Heart left ventricle (tissue), 13 donors: ENCODE data around the gene METRNL.

Experiments used
- CTCF ChIP-seq, 12 donors: fragments of 200-600 bp; sonication (generic) in 4 of 12; IDR thresholded peaks; one replicate each; pipeline versions ENCODE4 v1.5.0 to v1.8.0; 2018 to 2022; ENCODE audit warnings: antibody characterized with exemption in 12 of 12, mild to moderate bottlenecking in 5 of 12
- POLR2A ChIP-seq, 2 donors: fragments of 450-650 bp; IDR thresholded peaks; one replicate each; pipeline ENCODE4 v1.6.1; 2017; ENCODE audit warnings: antibody characterized with exemption in 2 of 2, mild to moderate bottlenecking in 2 of 2, moderate library complexity in 2 of 2
- donor health status: ischemic (EF 13 %, LVEDD 7.1; RV severe dilation, severe dysfunction).
- donor health status: DM: no; HTN: yes; CAD: no.
- donor health status: DM: no; HTN: no; CAD: no.
- donor health status: ischemic (EF 25% LVEDD 6.9; RV normal size, moderate dysfunction).
- donor health status: ischemic (EF 25% LVEDD 5.7; RV mildly dilated, moderate dysfunction).
- donor health status: ischemic (EF 35%, LVEDD 5.7; RV mildly dilated, moderate dysfunction).
- donor health status: nonischemic (EF 11% LVEDD 7.7; RV severe dilation, severe dysfunction).
- donor health status: DM: yes; HTN: yes; CAD: no.
- donor health status: PGD.
- donor health status: ischemic (EF 29% LVEDD 5.4; RV normal size, mild dysfunction).
- donor health status: nonischemic (EF 23%, LVEDD 6.1; RV moderate dilation, normal function).

DNA sequence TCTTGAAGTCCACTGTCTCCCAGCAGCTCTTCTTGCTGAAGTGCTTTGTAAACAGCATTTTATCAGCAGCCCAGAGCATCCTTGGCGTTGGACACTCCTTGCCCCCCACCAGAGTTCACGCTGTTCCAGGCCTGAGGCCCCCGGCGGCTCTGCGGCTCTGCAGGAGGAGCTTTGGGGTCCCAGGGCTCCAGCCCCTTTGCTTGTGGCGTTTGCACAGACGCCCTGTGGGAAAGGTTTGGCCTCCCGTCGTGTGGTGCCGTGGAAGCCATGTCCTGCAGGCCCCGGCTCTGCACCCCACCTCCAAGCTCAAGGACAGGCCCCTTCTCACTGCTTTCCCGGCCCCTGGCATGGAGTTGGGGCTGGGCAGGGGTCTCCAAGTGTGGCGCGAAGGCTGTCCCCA is 14.1 kb downstream of the METRNL start:
- TF ChIP-seq CTCF (IDR thresholded peaks at IDR 0.05) = no peak
- no peak for TF ChIP-seq POLR2A (IDR thresholded peaks at IDR 0.05)
